SK-N-SH (cell line): ENCODE measurements around the gene PPP1R12A. TPM values are rescaled to one million over a fixed set of nuclear protein-coding genes. Genes with fewer than 3 reads are reported as not detected.
A peak's percentile ranks its signal among the peaks of the same experiment; 100 is the strongest.

Experiments
- CTCF ChIA-PET: fragments of 300-600, 350-600 bp; formaldehyde crosslinking; extraction: SDS; loops from one replicate; lab custom pipeline; 2021; lab: Yijun Ruan, JAX
- POLR2A ChIA-PET: fragments of 350-600 bp; sonication (Branson Sonifier 250); formaldehyde crosslinking; extraction: SDS; loops from one replicate; lab custom pipeline; 2020; ENCODE audit warnings: antibody characterized with exemption, inconsistent platforms; lab: Yijun Ruan, JAX
- DNase-seq: peaks from one replicate; pipeline ENCODE4 v3.0.0; 2012
- H2AFZ ChIP-seq: fragments of 200-600 bp; sonication (generic); 2 replicates; pipeline ENCODE4 v1.8.1; 2016; ENCODE audit warnings: antibody characterized with exemption, mild to moderate bottlenecking, low read depth
- H3F3A ChIP-seq: fragments of 200-600 bp; sonication (generic); replicated peaks from 2 replicates; pipeline ENCODE3; 2016; ENCODE audit warnings: antibody characterized with exemption, mild to moderate bottlenecking; ENCODE audit not compliant: insufficient read depth
- H3K27ac ChIP-seq, 2 experiments: fragments of 200-500 bp in 1 of 2; fragments of 200-600 bp in 1 of 2; sonication (Bioruptor generic) in 1 of 2; sonication (generic), shearing (Covaris generic) in 1 of 2; 2 replicates each; pipeline versions ENCODE4 v1.5.1 to v1.6.1; 2014 to 2016; ENCODE audit warnings: low read depth in 2 of 2, inconsistent platforms in 1 of 2, low read length in 1 of 2, mild to moderate bottlenecking in 1 of 2, mixed read lengths in 1 of 2
- H3K27me3 ChIP-seq: fragments of 200-600 bp; sonication (generic), shearing (Covaris generic); 2 replicates; pipeline ENCODE4 v1.6.1; 2016; ENCODE audit warnings: mixed run types; ENCODE audit not compliant: insufficient read depth
- H3K36me3 ChIP-seq, 2 experiments: fragments of 200-500 bp in 1 of 2; fragments of 200-600 bp in 1 of 2; sonication (Bioruptor generic) in 1 of 2; sonication (generic) in 1 of 2; replicated peaks in 1 of 2; 2 replicates each; pipeline versions ENCODE3 to v1.5.1; 2014 to 2016; ENCODE audit warnings: low read length in 1 of 2, mild to moderate bottlenecking in 1 of 2; ENCODE audit not compliant: insufficient read depth in 2 of 2, control insufficient read depth in 1 of 2
- H3K4me1 ChIP-seq, 2 experiments: fragments of 200-500 bp in 1 of 2; fragments of 200-600 bp in 1 of 2; sonication (Bioruptor generic) in 1 of 2; sonication (generic), shearing (Covaris generic) in 1 of 2; 2 replicates each; pipeline versions ENCODE4 v1.5.1 to v1.6.1; 2014 to 2016; ENCODE audit warnings: low read depth in 1 of 2, low read length in 1 of 2, mixed run types in 1 of 2; ENCODE audit not compliant: insufficient read depth in 2 of 2, control insufficient read depth in 1 of 2
- H3K4me2 ChIP-seq: fragments of 200-600 bp; sonication (generic), shearing (Covaris generic); 2 replicates; pipeline ENCODE4 v1.6.1; 2017; ENCODE audit warnings: mixed run types
- H3K4me3 ChIP-seq, 2 experiments: fragments of 200-500 bp in 1 of 2; fragments of 200-600 bp in 1 of 2; sonication (Bioruptor generic) in 1 of 2; sonication (generic), shearing (Covaris generic) in 1 of 2; 2 replicates each; pipeline versions ENCODE4 v1.5.1 to v1.8.1; 2014 to 2016; ENCODE audit warnings: low read depth in 2 of 2, inconsistent platforms in 1 of 2, low read length in 1 of 2, mild to moderate bottlenecking in 1 of 2, mixed read lengths in 1 of 2, moderate library complexity in 1 of 2
- H3K79me2 ChIP-seq: fragments of 200-600 bp; sonication (generic); 2 replicates; pipeline ENCODE4 v1.8.1; 2017; ENCODE audit warnings: mild to moderate bottlenecking; ENCODE audit not compliant: insufficient read depth
- H3K9ac ChIP-seq: fragments of 200-600 bp; sonication (generic); 2 replicates; pipeline ENCODE4 v1.6.1; 2017; ENCODE audit warnings: mixed run types
- H3K9me2 ChIP-seq: fragments of 200-600 bp; sonication (generic); 2 replicates; pipeline ENCODE4 v1.6.1; 2017; ENCODE audit warnings: mixed run types
- H3K9me3 ChIP-seq: fragments of 200-600 bp; sonication (generic); 2 replicates; pipeline ENCODE4 v1.6.1; 2017; ENCODE audit warnings: mixed run types, mild to moderate bottlenecking, moderate library complexity
- H4K20me1 ChIP-seq: fragments of 200-600 bp; sonication (generic); 2 replicates; pipeline ENCODE4 v1.6.1; 2017; ENCODE audit warnings: mild to moderate bottlenecking, mixed run types; ENCODE audit not compliant: insufficient read depth
- CHD2 ChIP-seq: fragments of 150-350 bp; IDR thresholded peaks from 2 replicates; pipeline ENCODE4 v1.6.1; 2018; ENCODE audit warnings: low read length; ENCODE audit not compliant: partially characterized antibody
- CTCF ChIP-seq: fragments of 200-600 bp; sonication (generic); IDR thresholded peaks from 2 replicates; pipeline ENCODE4 v1.6.1; 2017; ENCODE audit warnings: antibody characterized with exemption, mild to moderate bottlenecking, moderate library complexity
- EZH2phosphoT487 ChIP-seq: fragments of 200-600 bp; sonication (generic); IDR thresholded peaks from 2 replicates; pipeline ENCODE4 v1.6.1; 2017; ENCODE audit warnings: low read depth, mixed run types, mild to moderate bottlenecking, antibody characterized with exemption, moderate library complexity, borderline replicate concordance
- FOSL2 ChIP-seq: IDR thresholded peaks from 2 replicates; pipeline ENCODE4 v1.4.0; 2012; ENCODE audit warnings: low read depth, mild to moderate bottlenecking, moderate library complexity, borderline replicate concordance
- FOXM1 ChIP-seq: IDR thresholded peaks from 2 replicates; pipeline ENCODE4 v1.4.0; 2012; ENCODE audit warnings: low read depth, mild to moderate bottlenecking
- IRF3 ChIP-seq: fragments of 150-350 bp; IDR thresholded peaks from 2 replicates; pipeline ENCODE4 v1.6.1; 2016; ENCODE audit warnings: mild to moderate bottlenecking, low read depth, low read length
- JUND ChIP-seq: IDR thresholded peaks from 2 replicates; pipeline ENCODE4 v1.4.0; 2012
- MAX ChIP-seq: IDR thresholded peaks from 2 replicates; pipeline ENCODE4 v1.4.0; 2012; ENCODE audit warnings: low read depth
- POLR2AphosphoS5 ChIP-seq: IDR thresholded peaks from 2 replicates; pipeline ENCODE4 v1.6.1; 2012; ENCODE audit warnings: low read depth, low read length
- RAD21 ChIP-seq: IDR thresholded peaks from 2 replicates; pipeline ENCODE4 v1.6.1; 2012; ENCODE audit warnings: mild to moderate bottlenecking, low read length
- RCOR1 ChIP-seq: fragments of 150-350 bp; IDR thresholded peaks from 2 replicates; pipeline ENCODE4 v1.6.1; 2017; ENCODE audit warnings: antibody characterized with exemption, low read length
- REST ChIP-seq: IDR thresholded peaks from 2 replicates; pipeline ENCODE4 v1.6.1; 2012; ENCODE audit warnings: mild to moderate bottlenecking, low read depth, low read length, moderate library complexity
- RXRA ChIP-seq: IDR thresholded peaks from 2 replicates; pipeline ENCODE4 v1.4.0; 2012; ENCODE audit warnings: low read depth, mild to moderate bottlenecking, borderline replicate concordance
- SIN3A ChIP-seq: IDR thresholded peaks from 2 replicates; pipeline ENCODE4 v1.6.1; 2012; ENCODE audit warnings: low read depth, mild to moderate bottlenecking, low read length, moderate library complexity, borderline replicate concordance
- TAF1 ChIP-seq: IDR thresholded peaks from 2 replicates; pipeline ENCODE4 v1.6.1; 2012; ENCODE audit warnings: low read depth, mild to moderate bottlenecking, low read length, moderate library complexity, borderline replicate concordance
- TCF12 ChIP-seq: IDR thresholded peaks from 2 replicates; pipeline ENCODE4 v1.4.0; 2012
- USF1 ChIP-seq: IDR thresholded peaks from 2 replicates; pipeline ENCODE4 v1.4.0; 2012; ENCODE audit warnings: low read depth, borderline replicate concordance
- YY1 ChIP-seq: IDR thresholded peaks from 2 replicates; pipeline ENCODE4 v1.4.0; 2012; ENCODE audit warnings: low read depth, mild to moderate bottlenecking
- WGBS: methylation state at CpG from one replicate; pipeline ENCODE4 v1.1.6; 2017; ENCODE audit warnings: low lambda C conversion rate; 5-methylcytosine and 5-hydroxymethylcytosine counted together
- polyA plus RNA-seq, 3 experiments: library from polyadenylated mRNA; depleted of rRNA; stranded (reverse); fragments of >200 nt; gene quantifications; 2 replicates each; pipeline ENCODE4 v1.2.3, GENCODE V29; 2012

The PPP1R12A gene
- polyA plus RNA-seq, 1 of the 3 experiments (the other 2 are of a cell fraction), result 26.0 TPM

GRCh38 chr12:79897617-79898016 is 37.3 kb downstream of the PPP1R12A start (continued):
- TF ChIP-seq IRF3 (no peak), JUND (peak; percentile 91), EZH2phosphoT487 (no peak), REST (0 out of 2 replicates have a peak, but pooled peaks have one; percentile 30), MAX (peak; percentile 56; the same call in 1 of the 2 replicates), YY1 (peak; percentile 36; the same call in 1 of the 2 replicates), TCF12 (peak; percentile 72), RXRA (peak; percentile 51; the same call in 1 of the 2 replicates), RCOR1 (no peak), RAD21 (no peak), TAF1 (no peak), FOSL2 (peak; percentile 87), SIN3A (no peak)

GRCh38 chr12:79895804-79896203 is 39.1 kb downstream of the PPP1R12A start:
- CTCF ChIA-PET, result interaction anchor here (0.9 to 1.1 kb wide), 2 partner anchors 9 to 12 kb away, joined by 3 to 5 read pairs; no protein-coding TSS in a partner anchor
- Histone ChIP-seq H2AFZ (no peak overlapping the region), H4K20me1 (peaks cover 25% of the 10 kb centered on the region), H3K4me2 (no peak overlapping the region), H3K9ac (no peak overlapping the region), H3F3A (peaks cover 25% of the 10 kb centered on the region), H3K27ac (peak overlapping the region in 1 of 2 experiments; percentile 32; a peak in 2 of 4 replicates), H3K9me3 (no peaks in the 10 kb centered on the region), H3K4me1 (peaks cover 0 to 16% of the 10 kb centered on the region in 2 experiments; a peak in 3 of 4 replicates), H3K9me2 (no peaks in the 10 kb centered on the region), H3K4me3 (no peak overlapping the region), H3K27me3 (no peaks in the 10 kb centered on the region), H3K79me2 (peaks cover 94% of the 10 kb centered on the region), H3K36me3 (peaks cover 0 to 4% of the 10 kb centered on the region in 2 experiments)
- WGBS, result 68% methylated on average over 1 of the region's 1 CpG
- DNase-seq, result no peak
- POLR2A ChIA-PET, result no interaction called here
- TF ChIP-seq REST, result no peak
- no peak for TF ChIP-seq RCOR1
- no peak for TF ChIP-seq USF1
- no peak for TF ChIP-seq IRF3
- TF ChIP-seq FOXM1, result no peak
- no peak for TF ChIP-seq RAD21
- no peak for TF ChIP-seq JUND
- TF ChIP-seq CHD2, result no peak
- TF ChIP-seq CTCF, result no peak
- TF ChIP-seq POLR2AphosphoS5, result no peak
- TF ChIP-seq TCF12, result no peak
